ENCODE measurements around the gene CHST5.

DNA sequence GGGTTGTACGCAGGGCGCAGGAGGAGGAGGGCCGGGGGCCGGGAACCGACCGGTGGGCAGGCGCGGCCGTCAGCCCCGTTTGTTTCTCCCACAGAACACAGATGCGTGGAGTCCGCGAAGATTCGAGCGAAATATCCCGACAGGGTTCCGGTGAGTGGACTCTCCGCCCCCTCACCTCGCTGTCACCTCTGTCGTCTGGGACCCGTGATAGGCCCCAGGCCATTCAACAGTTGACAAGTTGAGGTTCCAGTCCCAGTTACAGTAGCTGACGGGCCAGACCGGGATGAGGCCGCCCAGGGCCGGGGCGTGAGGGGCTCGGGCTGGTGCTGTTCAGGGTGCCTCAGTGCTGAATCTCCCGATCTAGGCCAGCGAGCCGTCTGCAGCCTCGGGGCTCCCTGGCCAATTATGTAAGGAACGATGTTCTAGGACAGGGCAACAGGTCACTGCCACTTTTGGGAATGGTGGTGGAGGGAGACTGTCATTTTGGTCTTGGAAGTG is 30.9 kb upstream of the CHST5 start:
- no peak for TF ChIP-seq CTCF (IDR thresholded peaks at IDR 0.05; ENCODE audit: poor library complexity, severe bottlenecking)
- TF ChIP-seq EZH2 (IDR thresholded peaks at IDR 0.05; ENCODE audit: borderline replicate concordance, insufficient read depth, low read length, poor library complexity, severe bottlenecking): no peak
- no peak for TF ChIP-seq REST (IDR thresholded peaks at IDR 0.05; ENCODE audit: borderline replicate concordance)
- no peak for TF ChIP-seq MXI1 (conservative IDR thresholded peaks at IDR 0.05; ENCODE audit: poor library complexity, severe bottlenecking)

All from neural cell (in vitro differentiated cells).